Measurements from ENCODE around the gene VWF. TPM values are rescaled to one million over a fixed set of nuclear protein-coding genes. Genes with fewer than 3 reads are reported as not detected.
A peak's percentile ranks its signal among the peaks of the same experiment; 100 is the strongest.

Gene VWF
- total RNA-seq = 100 to 1,000 TPM; 248 to 476 TPM
- 2.9 TPM for polyA plus RNA-seq (2013, experiment 1 of 2)
- polyA plus RNA-seq (2013, experiment 2 of 2) = 4.7 TPM
- long read RNA-seq, experiment 1, partial matches to known transcripts = 62 of 82 reads
- long read RNA-seq, experiment 1, other reads (novel, unspliced or antisense) = 20 of 82 reads
- long read RNA-seq, experiment 2, full-length matches to known transcripts = 43 of 317 reads
- long read RNA-seq, experiment 2, partial matches to known transcripts = 252 of 317 reads
- long read RNA-seq, experiment 2, other reads (novel, unspliced or antisense) = 22 of 317 reads
- long read RNA-seq, experiment 3, full-length matches to known transcripts = 17 of 424 reads
- long read RNA-seq, experiment 3, partial matches to known transcripts = 378 of 424 reads
- long read RNA-seq, experiment 3, other reads (novel, unspliced or antisense) = 29 of 424 reads
- long read RNA-seq, experiment 4, partial matches to known transcripts = 23 of 23 reads
- long read RNA-seq, experiment 4, other reads (novel, unspliced or antisense) = 0 of 23 reads

DNA sequence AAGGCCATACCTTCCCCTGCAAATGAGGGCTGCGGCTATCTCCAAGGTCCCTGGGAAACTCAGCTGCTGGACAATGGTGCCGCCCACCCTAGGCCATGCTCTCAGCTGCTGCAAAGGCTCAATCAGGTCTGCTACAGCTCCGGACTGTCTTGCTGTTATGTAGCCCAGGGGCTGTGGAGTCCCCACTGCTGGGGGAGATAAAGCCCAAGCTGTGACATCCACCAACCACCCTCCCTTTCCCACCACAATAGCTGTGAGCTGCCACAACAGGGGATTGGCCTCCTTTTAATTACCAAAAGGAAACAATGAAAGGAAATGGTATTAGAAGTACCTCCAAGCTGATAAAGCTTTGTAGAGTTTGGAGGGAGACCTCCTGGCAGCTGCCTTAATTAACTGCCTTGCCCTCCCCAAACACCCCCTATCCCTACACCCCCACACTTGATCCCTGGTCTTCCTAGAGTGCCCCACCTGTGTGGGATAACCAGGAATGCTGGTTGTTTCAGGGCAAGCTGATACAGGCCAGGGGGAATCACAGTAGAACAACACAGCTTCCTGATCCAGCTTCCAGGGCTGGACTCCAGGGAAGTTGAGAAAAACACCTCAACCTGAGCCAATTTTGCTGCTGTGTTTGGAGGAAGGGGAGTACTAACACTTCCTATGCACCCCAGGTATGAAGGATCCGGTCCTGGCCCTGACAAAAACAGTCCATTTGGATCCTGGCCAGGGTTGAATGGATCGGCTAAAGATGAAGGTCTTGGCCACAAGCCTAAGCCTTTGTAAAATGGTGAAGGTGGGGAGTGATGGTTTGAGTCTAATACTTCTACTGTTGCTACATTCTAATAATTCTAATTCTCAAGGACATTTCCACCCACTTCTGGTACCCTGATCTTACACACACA lies at the start of gene VWF:
TSS of gene VWF (minus strand) at position 260 of the 899 bp plus-strand sequence. CDS start 1,474 bp downstream, outside the sequence.
- TF ChIP-seq, protein P1, sequence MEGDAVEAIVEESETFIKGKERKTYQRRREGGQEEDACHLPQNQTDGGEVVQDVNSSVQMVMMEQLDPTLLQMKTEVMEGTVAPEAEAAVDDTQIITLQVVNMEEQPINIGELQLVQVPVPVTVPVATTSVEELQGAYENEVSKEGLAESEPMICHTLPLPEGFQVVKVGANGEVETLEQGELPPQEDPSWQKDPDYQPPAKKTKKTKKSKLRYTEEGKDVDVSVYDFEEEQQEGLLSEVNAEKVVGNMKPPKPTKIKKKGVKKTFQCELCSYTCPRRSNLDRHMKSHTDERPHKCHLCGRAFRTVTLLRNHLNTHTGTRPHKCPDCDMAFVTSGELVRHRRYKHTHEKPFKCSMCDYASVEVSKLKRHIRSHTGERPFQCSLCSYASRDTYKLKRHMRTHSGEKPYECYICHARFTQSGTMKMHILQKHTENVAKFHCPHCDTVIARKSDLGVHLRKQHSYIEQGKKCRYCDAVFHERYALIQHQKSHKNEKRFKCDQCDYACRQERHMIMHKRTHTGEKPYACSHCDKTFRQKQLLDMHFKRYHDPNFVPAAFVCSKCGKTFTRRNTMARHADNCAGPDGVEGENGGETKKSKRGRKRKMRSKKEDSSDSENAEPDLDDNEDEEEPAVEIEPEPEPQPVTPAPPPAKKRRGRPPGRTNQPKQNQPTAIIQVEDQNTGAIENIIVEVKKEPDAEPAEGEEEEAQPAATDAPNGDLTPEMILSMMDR (conservative IDR thresholded peaks at IDR 0.05) = no peak

DNA sequence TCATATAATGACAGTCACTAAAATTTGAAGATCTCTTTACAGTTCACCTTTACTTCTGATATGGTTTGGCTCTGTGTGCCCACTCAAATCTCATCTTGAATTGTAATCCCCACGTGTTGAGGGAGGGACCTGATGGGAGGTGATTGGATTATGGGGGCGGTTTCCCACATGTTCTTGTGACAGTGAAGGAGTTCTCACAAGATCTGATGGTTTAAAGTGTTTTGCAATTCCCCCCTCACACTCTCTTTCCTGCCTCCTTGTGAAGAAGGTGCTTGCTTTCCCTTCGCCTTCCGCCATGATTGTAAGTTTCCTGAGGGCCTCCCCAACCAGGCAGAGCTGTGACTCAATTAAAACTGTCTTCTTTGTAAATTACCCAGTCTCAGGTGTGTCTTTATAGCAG lies 48.4 kb upstream of the VWF start:
- Histone ChIP-seq H3K4me3 (ENCODE audit: low read length) (no peak overlapping the region), H3K27me3 (ENCODE audit: control insufficient read depth, insufficient read depth, low read length, poor library complexity, severe bottlenecking) (no peaks in the 10 kb centered on the region), H3K27ac (ENCODE audit: low read depth, low read length) (no peak overlapping the region), H3K9ac (ENCODE audit: extremely low read depth, low read length, poor library complexity, severe bottlenecking) (no peak overlapping the region), H3K4me1 (ENCODE audit: control insufficient read depth, insufficient read depth, low read length) (no peaks in the 10 kb centered on the region), H3K36me3 (ENCODE audit: control insufficient read depth, insufficient read depth, low read length) (no peaks in the 10 kb centered on the region), H3K9me3 (ENCODE audit: control insufficient read depth, low read length) (no peaks in the 10 kb centered on the region)
- Mint-ChIP-seq H3K4me1 (no peaks in the 10 kb centered on the region), H3K27ac (no peak overlapping the region), H3K9me3 (peaks cover 4% of the 10 kb centered on the region), H3K36me3 (ENCODE audit: low read depth) (no peaks in the 10 kb centered on the region), H3K27me3 (ENCODE audit: insufficient read depth) (peaks cover 8% of the 10 kb centered on the region), H3K4me3 (no peak overlapping the region)
- 86 to 100% methylated on average over 2 to 4 of the region's 4 CpGs for WGBS, 2 experiments (ENCODE audit: insufficient coverage in 1 of 2, insufficient read length in 1 of 2)
- DNase-seq = no peak
- TF ChIP-seq, protein P1 (conservative IDR thresholded peaks at IDR 0.05) = no peak

More for the DNA sequence above, at the start of gene VWF:
- H3K27ac ChIP-seq (ENCODE audit: low read depth, low read length) = no peak within 1 kb of the TSS
- no peaks in the 10 kb centered on the region for H3K9me3 ChIP-seq (ENCODE audit: control insufficient read depth, low read length)
- no peaks in the 10 kb centered on the region for H3K27me3 ChIP-seq (ENCODE audit: control insufficient read depth, insufficient read depth, low read length, poor library complexity, severe bottlenecking)
- H3K27ac Mint-ChIP-seq = peak within 1 kb of the TSS; percentile 95
- peaks cover 32% of the 10 kb centered on the region for H3K36me3 Mint-ChIP-seq (ENCODE audit: low read depth)
- DNase-seq = peak; percentile 88
- H3K4me3 Mint-ChIP-seq = peak within 1 kb of the TSS; percentile 77
- H3K4me3 ChIP-seq (ENCODE audit: low read length) = peak within 1 kb of the TSS; percentile 84
- peaks cover 17% of the 10 kb centered on the region for H3K36me3 ChIP-seq (ENCODE audit: control insufficient read depth, insufficient read depth, low read length)
- H3K4me1 Mint-ChIP-seq = peaks cover 57% of the 10 kb centered on the region
- H3K9ac ChIP-seq (ENCODE audit: extremely low read depth, low read length, poor library complexity, severe bottlenecking) = peak within 1 kb of the TSS; percentile 54
- H3K27me3 Mint-ChIP-seq (ENCODE audit: insufficient read depth) = no peaks in the 10 kb centered on the region
- peaks cover 16% of the 10 kb centered on the region for H3K4me1 ChIP-seq (ENCODE audit: control insufficient read depth, insufficient read depth, low read length)
- H3K9me3 Mint-ChIP-seq = no peaks in the 10 kb centered on the region
- WGBS, 2 experiments (ENCODE audit: insufficient coverage in 1 of 2, insufficient read length in 1 of 2) = 58 to 64% methylated on average over 3 to 5 of the region's 5 CpGs

DNA sequence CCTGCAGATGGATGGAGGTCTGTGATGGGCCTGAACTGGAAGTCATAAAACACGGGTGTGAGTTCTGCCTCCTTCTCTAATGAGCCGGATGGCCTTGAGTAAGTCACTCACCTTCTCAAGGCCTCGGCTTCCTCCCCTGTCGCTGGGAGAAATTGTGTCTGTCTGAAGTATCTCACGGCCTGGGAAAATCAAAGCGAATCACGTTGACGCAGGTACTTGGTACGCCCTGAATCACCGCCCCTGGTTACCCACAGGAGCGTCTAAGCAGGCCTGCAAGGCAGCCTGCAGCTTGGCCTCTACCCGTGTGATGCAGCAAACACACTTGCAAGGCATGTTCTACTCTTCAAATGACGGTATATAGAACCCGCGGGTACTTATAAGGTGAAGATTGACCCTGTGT lies 47.6 kb upstream of the VWF start:
- H3K36me3 Mint-ChIP-seq (ENCODE audit: low read depth) = no peaks in the 10 kb centered on the region
- Histone ChIP-seq H3K36me3 (ENCODE audit: control insufficient read depth, insufficient read depth, low read length) (no peaks in the 10 kb centered on the region), H3K27me3 (ENCODE audit: control insufficient read depth, insufficient read depth, low read length, poor library complexity, severe bottlenecking) (no peaks in the 10 kb centered on the region), H3K27ac (ENCODE audit: low read depth, low read length) (no peak overlapping the region), H3K9ac (ENCODE audit: extremely low read depth, low read length, poor library complexity, severe bottlenecking) (no peak overlapping the region), H3K4me1 (ENCODE audit: control insufficient read depth, insufficient read depth, low read length) (no peaks in the 10 kb centered on the region), H3K4me3 (ENCODE audit: low read length) (no peak overlapping the region), H3K9me3 (ENCODE audit: control insufficient read depth, low read length) (no peaks in the 10 kb centered on the region)
- no peak overlapping the region for H3K27ac Mint-ChIP-seq
- TF ChIP-seq, protein P1 (conservative IDR thresholded peaks at IDR 0.05) = no peak
- peaks cover 4% of the 10 kb centered on the region for H3K9me3 Mint-ChIP-seq
- peaks cover 11% of the 10 kb centered on the region for H3K27me3 Mint-ChIP-seq (ENCODE audit: insufficient read depth)
- H3K4me3 Mint-ChIP-seq = no peak overlapping the region
- H3K4me1 Mint-ChIP-seq = no peaks in the 10 kb centered on the region
- DNase-seq = no peak
- 95 to 98% methylated on average over 15 of the region's 15 CpGs for WGBS, 2 experiments (ENCODE audit: insufficient coverage in 1 of 2, insufficient read length in 1 of 2)
